Inflammatory macrophage treated with lipopolysaccharide for 1 hour (primary cell): ENCODE measurements around the gene OR2D3.
"Not testable (repeated sequence)": the region's sequence is repeated elsewhere in the genome, so short reads cannot be mapped to it uniquely, and the experiment has no call there.

Experiments
- DNase-seq, 2 donors: peaks; one replicate each; pipeline ENCODE4 v3.0.0-alpha.2; 2020 to 2022

The OR2D3 gene, protein sequence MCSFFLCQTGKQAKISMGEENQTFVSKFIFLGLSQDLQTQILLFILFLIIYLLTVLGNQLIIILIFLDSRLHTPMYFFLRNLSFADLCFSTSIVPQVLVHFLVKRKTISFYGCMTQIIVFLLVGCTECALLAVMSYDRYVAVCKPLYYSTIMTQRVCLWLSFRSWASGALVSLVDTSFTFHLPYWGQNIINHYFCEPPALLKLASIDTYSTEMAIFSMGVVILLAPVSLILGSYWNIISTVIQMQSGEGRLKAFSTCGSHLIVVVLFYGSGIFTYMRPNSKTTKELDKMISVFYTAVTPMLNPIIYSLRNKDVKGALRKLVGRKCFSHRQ

DNA sequence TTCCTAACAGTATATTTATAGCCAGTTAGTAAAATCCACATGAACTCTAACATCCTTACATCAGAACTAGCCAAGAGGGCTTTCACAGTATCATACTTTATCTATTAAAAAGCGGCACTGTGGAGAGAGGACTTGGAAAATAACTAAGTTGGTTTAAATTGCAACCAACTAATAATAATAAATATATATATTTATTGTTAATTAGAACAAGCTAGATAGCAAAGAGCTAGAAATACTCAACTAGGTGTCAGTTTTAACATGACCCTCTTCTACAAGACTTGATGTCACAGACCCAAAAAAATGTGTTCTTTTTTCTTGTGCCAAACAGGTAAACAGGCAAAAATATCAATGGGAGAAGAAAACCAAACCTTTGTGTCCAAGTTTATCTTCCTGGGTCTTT is at the start of gene OR2D3:
TSS of gene OR2D3 (plus strand) at position 301 of the 400 bp plus-strand sequence. CDS start at position 301, 0 bp downstream.
- DNase-seq: no peak

DNA sequence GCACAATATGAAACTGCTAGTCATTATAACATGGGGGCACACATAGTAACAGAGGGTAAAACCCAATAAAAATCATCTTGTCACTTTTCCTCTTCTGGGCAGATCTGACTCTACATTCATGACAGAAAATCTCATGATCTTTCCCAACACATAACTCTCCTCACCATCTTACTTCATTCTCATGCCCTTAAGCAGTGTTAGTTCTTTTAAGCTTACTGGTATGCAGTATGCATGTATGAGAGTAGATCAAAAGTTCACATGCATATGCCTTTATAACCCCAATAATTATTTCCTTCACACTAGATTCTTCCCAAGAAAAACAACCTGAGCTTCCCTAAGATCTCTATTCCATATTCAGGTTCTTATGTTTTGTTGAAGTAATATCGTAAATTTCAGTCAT is 49.5 kb upstream of the OR2D3 start:
- no peak for DNase-seq

DNA sequence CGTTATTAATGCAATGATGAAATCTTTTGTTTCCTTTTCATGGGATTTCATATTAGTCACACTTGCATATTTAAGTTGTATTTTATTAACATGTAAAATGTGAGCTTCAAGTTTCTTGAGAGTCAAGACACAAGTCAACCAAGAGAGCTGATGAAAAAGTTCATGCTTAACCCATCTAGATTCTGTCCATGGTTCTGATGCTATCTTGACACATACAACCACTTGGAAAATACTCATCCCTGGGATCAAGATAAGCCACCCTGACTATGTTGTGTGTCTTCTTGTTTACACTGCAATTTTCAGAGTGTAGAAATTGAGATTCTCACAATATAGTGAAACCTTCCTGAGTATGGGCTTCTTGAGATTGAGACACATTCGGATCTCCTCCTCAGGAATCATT is 45.0 kb upstream of the OR2D3 start:
- no peak for DNase-seq

DNA sequence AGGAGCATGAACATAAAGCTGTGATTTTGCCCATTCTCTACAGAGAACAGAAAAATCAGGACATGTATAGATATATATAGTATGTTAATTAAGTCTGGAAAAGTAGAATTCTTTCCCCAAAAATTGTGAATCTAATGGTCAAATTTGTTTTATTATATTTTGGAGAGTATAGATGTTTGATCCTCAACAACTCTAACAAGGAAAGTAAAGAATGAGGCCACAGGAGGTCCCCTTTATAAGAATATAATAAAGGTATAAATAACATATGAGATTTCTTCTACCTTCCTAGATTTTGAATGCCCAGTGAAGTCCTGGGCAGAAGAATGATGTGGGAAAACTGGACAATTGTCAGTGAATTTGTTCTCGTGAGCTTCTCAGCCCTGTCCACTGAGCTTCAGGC is 44.5 kb upstream of the OR2D3 start, which contains the start of gene OR10A4:
TSS of gene OR10A4 (plus strand) at position 301 of the 400 bp plus-strand sequence. CDS start at position 324, 23 bp downstream.
- DNase-seq: no peak

DNA sequence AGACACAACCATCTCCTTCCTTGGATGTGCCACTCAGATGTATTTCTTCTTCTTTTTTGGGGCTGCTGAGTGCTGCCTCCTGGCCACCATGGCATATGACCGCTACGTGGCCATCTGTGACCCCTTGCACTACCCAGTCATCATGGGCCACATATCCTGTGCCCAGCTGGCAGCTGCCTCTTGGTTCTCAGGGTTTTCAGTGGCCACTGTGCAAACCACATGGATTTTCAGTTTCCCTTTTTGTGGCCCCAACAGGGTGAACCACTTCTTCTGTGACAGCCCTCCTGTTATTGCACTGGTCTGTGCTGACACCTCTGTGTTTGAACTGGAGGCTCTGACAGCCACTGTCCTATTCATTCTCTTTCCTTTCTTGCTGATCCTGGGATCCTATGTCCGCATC is 43.9 kb upstream of the OR2D3 start:
- no peak for DNase-seq

DNA sequence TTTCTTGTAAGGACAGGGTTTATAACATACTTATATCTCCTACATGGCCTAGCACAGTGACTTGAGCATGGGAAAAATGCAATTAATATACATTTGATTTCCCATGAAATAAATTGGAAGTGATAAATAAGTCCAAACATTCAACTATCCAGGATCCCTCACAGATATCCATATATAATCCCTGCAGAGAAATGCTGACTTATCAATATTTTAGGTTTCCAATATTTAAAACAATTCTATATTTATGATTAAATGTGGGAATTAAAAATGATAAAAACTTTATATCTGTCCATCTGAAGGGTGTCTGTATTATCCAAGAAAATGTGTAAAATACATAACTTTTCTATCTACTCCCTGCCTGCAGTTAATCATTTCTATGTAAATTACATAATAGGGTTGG is 38.1 kb upstream of the OR2D3 start:
- DNase-seq: no peak

DNA sequence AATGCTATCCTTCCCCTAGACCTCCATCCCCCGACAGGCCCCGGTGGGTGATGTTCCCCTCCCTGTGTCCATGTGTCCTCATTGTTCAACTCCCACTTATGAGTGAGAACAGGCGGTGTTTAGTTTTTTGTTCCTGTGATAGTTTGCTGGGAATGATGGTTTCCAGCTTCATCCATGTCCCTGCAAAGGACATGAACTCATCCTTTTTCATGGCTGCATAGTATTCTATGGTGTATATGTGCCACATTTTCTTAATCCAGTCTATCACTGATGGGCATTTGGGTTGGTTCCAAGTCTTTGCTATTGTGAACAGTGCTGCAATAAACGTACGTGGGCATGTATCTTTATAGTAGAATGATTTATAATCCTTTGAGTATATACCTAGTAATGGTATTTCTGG is 33.1 kb upstream of the OR2D3 start:
- DNase-seq: not testable (repeated sequence)

DNA sequence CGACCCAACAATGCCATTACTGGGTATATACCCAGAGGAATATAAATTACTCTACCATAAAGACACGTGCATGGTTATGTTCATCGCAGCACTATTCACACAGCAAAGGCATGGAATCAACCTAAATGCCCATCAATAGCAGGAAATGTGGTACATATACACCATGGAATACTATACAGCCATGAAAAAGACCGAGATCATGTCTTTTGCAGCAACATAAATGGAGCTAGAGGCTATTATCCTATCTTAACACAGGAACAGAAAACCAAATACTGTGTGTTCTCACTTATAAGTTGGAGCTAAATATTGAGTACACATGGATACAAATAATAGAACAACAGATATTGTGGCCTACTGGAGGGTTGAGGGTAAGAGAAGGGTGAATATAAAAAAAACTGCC is 32.0 kb upstream of the OR2D3 start:
- DNase-seq: no peak

DNA sequence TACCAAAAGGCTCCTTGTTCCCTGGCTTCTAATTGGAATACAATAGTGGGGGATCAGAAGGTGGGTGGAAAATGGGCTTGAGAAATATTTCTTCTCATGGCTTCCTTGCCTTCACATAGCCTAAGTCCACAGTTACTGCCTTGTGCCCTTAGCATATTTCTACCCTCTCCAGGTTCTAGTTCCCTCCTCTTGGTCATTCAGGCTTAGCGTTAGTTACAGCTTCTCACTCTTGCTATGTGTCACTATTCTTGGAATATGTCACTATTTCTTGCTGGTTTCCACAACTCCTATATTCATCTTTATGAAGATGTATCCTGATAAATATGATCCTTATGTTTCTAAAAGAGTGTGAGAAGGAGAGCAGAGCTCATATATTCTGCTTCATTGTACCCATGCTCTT is 31.0 kb upstream of the OR2D3 start:
- DNase-seq: no peak

DNA sequence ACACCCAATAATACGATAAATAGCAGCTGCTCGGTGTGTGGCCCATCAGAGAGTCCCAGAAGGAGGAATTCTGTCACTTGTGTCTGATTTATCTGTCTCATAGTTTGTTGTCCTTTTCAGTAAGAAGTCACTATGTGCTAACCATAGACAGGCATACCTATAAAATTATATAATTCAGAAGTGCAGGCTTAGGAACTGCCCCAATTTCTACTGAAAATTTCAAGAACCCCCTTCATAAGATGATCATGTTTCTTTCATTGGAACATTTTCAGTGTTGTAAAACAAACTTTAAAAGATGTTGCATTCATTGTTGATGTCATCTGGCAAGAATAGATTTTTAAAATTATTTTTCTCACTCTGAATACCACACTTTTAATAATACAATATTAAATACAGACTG is 28.4 kb upstream of the OR2D3 start, which contains the start of gene OR2D2:
TSS of gene OR2D2 (minus strand) at position 101 of the 400 bp plus-strand sequence. CDS start at position 101, 0 bp downstream.
- no peak for DNase-seq

DNA sequence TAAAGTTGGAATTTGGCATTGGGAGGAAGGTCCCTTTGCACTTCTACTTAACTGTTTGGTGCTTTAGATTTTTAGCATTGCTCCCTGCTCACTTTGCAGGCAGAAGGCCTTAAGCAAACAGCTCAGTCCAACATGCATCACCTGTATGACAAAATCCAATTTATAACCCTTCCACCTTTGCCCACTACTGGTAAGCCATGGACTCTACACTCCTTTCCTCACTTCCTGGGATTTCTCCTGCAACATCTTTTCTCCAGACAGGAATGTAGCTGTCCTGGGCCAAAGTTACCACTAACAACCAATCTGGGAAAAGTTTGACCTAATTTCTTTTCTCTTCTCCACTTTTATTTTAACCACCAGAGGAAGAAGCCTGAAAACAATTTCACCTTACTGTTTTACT is 26.7 kb upstream of the OR2D3 start:
- no peak for DNase-seq

DNA sequence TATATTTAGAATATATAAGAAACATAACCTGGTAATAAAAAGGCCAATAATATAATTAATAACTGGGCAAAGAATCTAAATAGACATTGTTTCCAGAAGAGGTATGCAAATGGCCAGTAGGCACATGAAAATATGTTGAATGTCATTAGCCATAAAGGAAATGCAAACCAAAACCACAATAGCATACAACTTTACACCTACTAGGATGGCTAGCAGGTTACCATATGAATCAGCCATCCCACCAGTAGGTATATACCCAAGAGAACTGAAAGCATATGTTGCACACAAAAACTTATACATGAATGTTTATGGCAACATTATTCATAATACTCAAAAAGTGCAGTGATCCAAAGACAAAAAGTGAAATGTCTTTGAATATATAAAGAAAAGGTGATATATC is 25.8 kb upstream of the OR2D3 start:
- no peak for DNase-seq

DNA sequence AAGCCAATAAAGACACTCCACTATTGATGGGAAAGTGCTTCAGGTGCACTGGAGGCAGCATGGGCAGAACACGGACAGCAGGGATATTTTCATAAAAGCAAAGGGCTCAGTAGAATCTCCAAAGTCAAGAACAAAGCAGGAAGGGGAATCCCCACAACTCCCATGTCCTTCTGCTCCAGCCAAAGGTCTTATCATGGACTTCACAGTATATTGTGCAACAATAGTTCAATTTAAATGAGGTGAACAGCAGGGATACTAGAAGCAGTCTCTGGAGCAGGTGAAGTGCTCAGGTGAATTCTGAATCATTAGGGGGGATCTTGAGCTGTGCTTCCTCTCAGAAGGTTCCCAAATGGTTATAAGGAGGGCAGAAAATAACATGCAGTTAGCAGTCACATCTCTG is 21.9 kb upstream of the OR2D3 start:
- no peak for DNase-seq

DNA sequence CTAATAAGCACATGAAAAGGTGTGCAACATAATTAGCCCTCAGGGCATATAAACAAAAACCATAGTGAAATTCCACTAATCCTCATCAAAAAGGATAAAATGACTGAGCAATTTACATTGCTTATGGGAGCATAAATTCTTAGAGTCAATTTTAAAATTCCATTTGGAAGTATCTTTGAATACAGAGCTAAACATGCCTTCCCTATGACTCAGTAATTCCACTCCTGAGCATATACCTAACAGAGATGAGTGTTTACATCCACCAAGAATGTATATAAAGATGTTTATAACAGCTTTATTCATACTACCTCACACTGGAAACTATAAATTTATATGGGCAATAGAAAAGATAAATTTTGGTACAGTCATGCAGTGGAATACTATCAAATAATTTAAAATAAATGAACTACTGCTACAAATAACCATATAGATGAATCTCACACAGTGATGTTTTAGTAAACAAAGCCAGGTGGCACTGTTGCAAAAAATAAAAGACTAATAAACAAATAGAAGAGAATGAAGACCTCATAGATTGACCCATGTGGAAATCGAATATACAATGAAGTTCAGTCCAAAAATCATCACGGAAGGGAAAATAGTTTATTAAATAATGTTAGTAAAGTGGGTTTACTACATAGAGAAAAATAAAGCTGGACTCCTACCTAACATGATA is 20.3 kb upstream of the OR2D3 start:
- DNase-seq: no peak

DNA sequence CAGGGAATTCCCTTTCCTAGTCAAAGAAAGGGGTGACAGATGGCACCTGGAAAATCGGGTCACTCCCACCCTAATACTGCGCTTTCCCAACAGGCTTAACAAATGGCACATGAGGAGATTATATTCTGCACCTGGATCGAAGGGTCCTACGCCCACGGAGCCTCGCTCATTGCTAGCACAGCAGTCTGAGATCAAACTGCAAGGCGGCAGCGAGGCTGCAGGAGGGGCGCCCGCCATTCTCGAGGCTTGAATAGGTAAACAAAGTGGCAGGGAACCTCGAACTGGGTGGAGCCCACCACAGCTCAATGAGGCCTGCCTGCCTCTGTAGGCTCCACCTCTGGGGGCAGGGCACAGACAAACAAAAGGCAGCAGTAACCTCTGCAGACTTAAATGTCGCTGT is 16.0 kb upstream of the OR2D3 start:
- not testable (repeated sequence) for DNase-seq

DNA sequence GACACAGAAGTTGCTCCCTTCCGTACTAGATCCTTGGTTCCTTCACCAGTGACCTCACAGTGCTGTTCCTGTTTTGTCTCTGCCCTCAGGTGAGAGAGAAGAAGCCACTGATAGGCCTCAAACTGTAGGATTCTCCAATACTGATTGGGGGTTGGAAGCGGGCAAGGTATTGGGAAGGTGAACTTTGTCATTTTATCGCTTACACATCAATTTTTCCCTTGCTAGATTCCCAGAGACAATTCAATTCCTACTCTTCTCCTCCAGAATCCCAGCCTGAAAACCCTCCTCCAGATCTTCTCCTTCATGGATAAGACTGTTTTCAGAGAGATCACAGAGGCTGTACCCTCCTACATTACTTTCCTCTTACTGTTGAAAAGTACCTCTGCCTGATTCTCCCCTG is 9.4 kb upstream of the OR2D3 start:
- DNase-seq: no peak

DNA sequence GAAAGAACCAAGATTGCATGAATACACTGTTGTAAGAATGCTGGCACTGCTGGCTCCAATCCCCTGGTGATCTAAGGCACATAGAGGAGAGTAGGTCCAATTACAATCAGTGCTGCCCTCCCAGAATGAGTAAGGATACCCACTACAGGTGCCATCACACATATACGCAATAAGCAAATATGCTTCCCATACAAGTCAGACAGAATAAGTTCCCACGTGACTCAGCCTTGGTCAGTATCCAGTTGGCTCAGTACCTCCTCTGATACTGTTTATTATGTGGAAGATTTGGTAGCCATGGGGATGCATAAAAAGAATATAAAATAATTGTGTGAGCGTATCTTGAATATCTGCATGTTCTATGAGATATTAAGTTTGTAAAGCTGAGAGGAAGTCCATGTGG is 8.9 kb upstream of the OR2D3 start:
- DNase-seq: no peak

DNA sequence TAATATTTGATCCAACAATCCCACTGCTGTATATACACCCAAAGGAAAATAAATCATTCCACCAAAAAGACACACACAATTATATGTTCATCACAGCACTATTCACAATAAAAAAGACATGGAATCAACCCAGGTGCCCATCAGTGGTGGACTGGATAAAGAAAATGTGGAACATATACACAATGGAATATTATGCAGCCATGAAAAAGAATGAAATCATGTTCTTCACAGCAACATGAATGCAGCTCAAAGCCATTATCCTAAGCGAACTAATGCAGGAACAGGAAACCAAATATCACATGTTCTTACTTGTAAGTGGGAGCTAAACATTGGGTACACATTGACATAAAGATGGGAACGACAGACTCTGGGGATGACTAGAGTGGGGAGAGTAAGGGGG is 1.1 kb upstream of the OR2D3 start:
- no peak for DNase-seq

DNA sequence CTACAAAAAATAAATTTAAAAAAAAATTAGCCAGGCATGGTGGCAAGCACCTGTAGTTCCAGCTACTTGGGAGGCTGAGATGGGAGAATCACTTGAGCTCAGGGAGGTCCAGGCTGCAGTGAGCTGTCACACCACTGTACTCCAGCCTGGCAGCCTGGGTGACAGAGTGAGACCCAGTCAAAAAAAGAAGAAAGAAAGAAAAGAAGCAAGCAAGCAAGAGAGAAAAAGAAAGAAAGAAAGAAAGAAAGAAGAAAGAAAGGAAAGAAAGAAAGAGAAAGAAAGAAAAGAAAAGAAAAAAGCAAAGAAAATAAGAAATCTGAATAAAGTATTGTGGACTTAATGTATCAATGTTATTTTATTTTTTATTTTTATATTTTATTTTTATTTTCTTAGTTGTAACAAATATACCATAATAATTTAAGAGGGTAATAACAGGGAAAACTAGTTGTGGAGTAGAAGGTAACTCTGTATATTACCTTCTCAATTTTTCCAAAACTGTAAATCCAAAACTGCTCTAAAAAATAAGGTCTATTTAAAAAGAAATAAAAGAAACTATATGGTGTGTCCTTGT is 4.3 kb downstream of the OR2D3 start:
- no peak for DNase-seq

DNA sequence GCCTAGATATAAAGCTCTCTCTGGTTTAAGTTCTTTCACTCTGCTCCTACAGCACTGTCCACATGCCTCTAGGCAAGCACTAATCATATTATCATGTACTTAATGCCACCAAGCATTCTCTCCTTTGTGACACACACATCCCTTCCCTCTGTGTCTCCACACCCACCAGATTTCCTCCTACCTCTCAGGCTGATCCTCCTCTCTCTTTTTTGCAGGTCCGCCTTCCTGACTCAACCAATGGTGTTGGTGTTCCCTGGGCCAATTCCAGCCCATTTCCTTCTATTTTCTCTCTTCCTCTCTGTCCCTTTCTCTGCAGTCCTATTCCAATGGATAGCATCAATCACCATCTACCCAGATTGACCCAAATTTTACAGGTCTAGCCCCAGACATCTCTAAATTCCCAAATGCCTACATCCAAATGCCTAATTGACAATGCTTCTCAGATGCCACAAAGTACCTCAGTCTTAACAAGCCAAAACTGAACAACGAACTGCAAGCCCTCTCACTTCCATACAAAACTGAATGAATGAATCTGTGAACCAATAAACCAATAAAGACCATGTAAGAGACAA is 4.9 kb downstream of the OR2D3 start:
- no peak for DNase-seq

DNA sequence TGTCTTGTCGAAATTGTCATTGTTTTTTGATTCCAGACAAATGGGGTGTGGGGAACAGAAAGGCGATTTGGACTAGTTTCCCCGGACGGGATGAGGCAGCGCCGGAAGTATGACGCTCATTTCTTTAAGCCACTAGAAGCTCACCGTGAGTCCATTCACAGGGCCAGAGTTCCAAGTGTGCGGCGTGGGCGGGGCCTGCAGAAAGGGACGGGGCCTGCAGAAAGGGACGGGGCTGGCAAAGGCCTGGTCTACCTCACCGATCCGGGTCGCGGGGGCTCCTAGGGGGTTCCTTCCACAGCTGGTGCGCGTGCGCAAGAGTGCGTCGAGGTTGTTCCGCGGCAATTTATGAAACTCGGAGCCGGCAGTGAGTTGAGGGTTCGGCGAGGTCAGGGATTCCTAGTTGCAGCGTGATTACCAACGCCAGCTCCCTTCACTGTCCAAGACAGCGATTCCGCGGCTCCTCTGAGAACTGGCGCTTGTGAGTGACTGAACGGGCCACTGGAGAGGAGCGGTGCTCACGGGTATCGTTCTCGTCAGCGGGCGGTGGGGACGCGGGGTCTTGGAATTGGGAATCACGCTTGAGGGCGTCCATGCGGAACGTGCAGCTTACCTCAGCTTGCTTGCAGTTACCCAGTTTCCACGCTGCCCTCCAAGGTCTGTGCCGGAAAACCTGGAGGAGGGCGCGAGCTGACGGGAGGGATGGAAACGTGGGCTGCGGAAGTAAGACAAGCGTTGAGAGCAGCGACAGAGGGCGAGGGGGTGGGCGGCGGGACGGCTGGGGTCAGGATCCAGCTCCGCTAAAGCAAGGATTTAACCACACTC is 5.6 kb downstream of the OR2D3 start, which contains the start of gene ZNF215:
TSS of gene ZNF215 (plus strand) at position 219 of the 822 bp plus-strand sequence. CDS start 5,847 bp downstream, outside the sequence.
- peak; percentile 46 to 54 for DNase-seq

DNA sequence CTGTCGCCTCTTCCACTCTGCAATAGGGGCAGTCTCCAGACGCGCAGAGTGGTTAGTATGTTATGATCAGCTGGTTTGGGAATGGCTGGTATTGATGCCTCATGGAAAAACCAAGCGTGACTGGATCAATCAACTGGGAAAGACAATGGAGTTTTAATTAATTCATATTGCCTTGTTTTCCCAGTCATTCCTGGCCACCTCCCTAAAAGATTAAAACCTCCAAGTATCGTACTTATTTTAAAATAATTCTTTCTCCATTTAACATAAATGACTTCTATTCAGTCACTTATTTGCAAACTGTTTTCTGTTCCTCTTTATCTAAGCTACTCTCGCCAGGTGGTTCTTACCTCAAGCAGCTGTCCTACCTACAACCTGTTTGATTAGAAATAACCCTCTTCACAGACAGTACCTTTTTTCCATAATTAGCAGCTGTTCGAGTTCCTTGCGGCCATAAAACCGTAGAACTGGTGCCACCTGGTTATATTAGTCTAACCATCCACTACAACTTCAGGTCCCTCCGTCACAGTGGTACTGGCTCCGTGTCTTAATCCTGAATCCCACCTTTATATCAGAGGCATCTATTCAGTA is 6.3 kb downstream of the OR2D3 start:
- DNase-seq: no peak
